GM12878 (cell line): ENCODE measurements around the gene PUSL1.

Source experiments
- CREM ChIP-seq: IDR thresholded peaks from 2 replicates; pipeline ENCODE4 v1.6.1; 2014; ENCODE audit warnings: antibody characterized with exemption, low read depth
- EZH2 ChIP-seq: IDR thresholded peaks from 2 replicates; pipeline ENCODE4 v1.6.1; 2012; ENCODE audit warnings: low read depth, mild to moderate bottlenecking, control low read depth, inconsistent platforms, low read length, borderline replicate concordance; ENCODE audit not compliant: control insufficient read depth
- HDAC2 ChIP-seq: fragments of 200-600 bp; sonication (generic); IDR thresholded peaks from 2 replicates; pipeline ENCODE4 v1.6.1; 2017
- NR2C1 ChIP-seq: fragments of 450-650 bp; IDR thresholded peaks from 2 replicates; pipeline ENCODE4 v1.6.1; 2017; ENCODE audit warnings: antibody characterized with exemption, mild to moderate bottlenecking, moderate library complexity
- POLR2A ChIP-seq: IDR thresholded peaks from 2 replicates; pipeline ENCODE4 v1.6.1; 2011; ENCODE audit warnings: low read depth, mild to moderate bottlenecking, low read length
- POU2F2 ChIP-seq: IDR thresholded peaks from 3 replicates; pipeline ENCODE4 v1.6.1; 2011; ENCODE audit warnings: low read depth, mild to moderate bottlenecking, low read length, borderline replicate concordance
- SUZ12 ChIP-seq: fragments of 200-600 bp; sonication (generic); IDR thresholded peaks from one replicate; pipeline ENCODE4 v1.6.1; 2018; ENCODE audit warnings: antibody characterized with exemption, mild to moderate bottlenecking; ENCODE audit not compliant: unreplicated experiment
- TF ChIP-seq, protein P1 (sequence below), 3 experiments: IDR thresholded peaks in 2 of 3; conservative IDR thresholded peaks in 1 of 3; 2 replicates each; pipeline ENCODE4 v1.5.1; 2011; ENCODE audit warnings: low read depth in 3 of 3, low read length in 3 of 3, mild to moderate bottlenecking in 3 of 3, control low read depth in 2 of 3, moderate library complexity in 2 of 3, inconsistent platforms in 1 of 3, mixed read lengths in 1 of 3; ENCODE audit not compliant: control insufficient read depth in 2 of 3, insufficient read depth in 1 of 3; ENCODE audit errors: extremely low read depth in 1 of 3
- TF ChIP-seq, protein P2 (sequence below): IDR thresholded peaks from 2 replicates; pipeline ENCODE4 v1.6.1; 2012; ENCODE audit warnings: low read depth, low read length, improper control_type of control experiment
- TF ChIP-seq, protein P3 (sequence below): fragments of 450-650 bp; IDR thresholded peaks from 2 replicates; pipeline ENCODE4 v1.6.1; 2017; ENCODE audit warnings: mild to moderate bottlenecking, moderate library complexity
- TF ChIP-seq, protein P4 (sequence below): fragments of 150-350 bp; IDR thresholded peaks from 2 replicates; pipeline ENCODE4 v1.6.1; 2016; ENCODE audit warnings: low read depth, low read length

DNA sequence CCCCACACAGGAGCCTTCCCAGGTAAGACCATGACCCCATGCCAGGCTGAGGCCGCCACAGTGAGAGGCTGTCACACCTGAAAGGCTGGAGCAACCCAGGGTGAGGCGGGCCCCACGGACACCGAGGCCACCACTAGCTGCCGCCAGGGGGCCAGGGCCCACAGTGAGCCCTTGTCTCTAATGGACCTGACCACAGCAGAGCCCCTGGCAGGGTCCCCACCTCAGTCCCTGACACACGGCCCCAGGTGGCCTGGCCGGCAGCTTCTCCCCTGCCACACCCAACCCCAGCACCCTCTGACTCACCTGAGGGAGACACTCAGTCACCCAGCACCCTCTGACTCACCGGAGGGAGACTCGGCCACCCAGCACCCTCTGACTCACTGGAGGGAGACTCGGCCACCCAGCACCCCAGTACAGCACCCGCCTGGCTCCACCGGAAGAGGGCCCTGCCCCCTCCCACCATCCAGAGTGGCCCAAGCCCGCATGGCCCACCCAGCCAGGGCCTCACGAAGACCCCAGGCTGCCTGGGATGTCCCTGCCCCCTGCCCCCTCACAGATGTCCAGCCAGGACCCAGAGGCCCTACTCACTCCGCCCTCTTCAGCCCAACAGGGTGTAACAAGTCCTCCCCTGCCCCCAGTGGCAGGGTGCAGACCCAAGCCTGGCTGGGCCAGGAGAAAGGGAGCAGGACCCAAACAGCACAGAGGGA is 36.4 kb downstream of the PUSL1 start:
- TF ChIP-seq EZH2 (no peak), NR2C1 (no peak), POLR2A (no peak), CREM (no peak), SUZ12 (no peak), HDAC2 (no peak), POU2F2 (no peak)
- TF ChIP-seq, protein P1, sequence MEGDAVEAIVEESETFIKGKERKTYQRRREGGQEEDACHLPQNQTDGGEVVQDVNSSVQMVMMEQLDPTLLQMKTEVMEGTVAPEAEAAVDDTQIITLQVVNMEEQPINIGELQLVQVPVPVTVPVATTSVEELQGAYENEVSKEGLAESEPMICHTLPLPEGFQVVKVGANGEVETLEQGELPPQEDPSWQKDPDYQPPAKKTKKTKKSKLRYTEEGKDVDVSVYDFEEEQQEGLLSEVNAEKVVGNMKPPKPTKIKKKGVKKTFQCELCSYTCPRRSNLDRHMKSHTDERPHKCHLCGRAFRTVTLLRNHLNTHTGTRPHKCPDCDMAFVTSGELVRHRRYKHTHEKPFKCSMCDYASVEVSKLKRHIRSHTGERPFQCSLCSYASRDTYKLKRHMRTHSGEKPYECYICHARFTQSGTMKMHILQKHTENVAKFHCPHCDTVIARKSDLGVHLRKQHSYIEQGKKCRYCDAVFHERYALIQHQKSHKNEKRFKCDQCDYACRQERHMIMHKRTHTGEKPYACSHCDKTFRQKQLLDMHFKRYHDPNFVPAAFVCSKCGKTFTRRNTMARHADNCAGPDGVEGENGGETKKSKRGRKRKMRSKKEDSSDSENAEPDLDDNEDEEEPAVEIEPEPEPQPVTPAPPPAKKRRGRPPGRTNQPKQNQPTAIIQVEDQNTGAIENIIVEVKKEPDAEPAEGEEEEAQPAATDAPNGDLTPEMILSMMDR (IDR thresholded peaks at IDR 0.05 in 2 of 3, conservative IDR thresholded peaks at IDR 0.05 in 1 of 3; ENCODE audit: control insufficient read depth in 2 of 3, extremely low read depth in 1 of 3, insufficient read depth in 1 of 3, low read depth in 3 of 3, low read length in 3 of 3), result peak; percentile 35 to 59 (median 41); a peak in 4 of 6 replicates
- TF ChIP-seq, protein P2, sequence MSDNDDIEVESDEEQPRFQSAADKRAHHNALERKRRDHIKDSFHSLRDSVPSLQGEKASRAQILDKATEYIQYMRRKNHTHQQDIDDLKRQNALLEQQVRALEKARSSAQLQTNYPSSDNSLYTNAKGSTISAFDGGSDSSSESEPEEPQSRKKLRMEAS, result no peak
- TF ChIP-seq, protein P3, sequence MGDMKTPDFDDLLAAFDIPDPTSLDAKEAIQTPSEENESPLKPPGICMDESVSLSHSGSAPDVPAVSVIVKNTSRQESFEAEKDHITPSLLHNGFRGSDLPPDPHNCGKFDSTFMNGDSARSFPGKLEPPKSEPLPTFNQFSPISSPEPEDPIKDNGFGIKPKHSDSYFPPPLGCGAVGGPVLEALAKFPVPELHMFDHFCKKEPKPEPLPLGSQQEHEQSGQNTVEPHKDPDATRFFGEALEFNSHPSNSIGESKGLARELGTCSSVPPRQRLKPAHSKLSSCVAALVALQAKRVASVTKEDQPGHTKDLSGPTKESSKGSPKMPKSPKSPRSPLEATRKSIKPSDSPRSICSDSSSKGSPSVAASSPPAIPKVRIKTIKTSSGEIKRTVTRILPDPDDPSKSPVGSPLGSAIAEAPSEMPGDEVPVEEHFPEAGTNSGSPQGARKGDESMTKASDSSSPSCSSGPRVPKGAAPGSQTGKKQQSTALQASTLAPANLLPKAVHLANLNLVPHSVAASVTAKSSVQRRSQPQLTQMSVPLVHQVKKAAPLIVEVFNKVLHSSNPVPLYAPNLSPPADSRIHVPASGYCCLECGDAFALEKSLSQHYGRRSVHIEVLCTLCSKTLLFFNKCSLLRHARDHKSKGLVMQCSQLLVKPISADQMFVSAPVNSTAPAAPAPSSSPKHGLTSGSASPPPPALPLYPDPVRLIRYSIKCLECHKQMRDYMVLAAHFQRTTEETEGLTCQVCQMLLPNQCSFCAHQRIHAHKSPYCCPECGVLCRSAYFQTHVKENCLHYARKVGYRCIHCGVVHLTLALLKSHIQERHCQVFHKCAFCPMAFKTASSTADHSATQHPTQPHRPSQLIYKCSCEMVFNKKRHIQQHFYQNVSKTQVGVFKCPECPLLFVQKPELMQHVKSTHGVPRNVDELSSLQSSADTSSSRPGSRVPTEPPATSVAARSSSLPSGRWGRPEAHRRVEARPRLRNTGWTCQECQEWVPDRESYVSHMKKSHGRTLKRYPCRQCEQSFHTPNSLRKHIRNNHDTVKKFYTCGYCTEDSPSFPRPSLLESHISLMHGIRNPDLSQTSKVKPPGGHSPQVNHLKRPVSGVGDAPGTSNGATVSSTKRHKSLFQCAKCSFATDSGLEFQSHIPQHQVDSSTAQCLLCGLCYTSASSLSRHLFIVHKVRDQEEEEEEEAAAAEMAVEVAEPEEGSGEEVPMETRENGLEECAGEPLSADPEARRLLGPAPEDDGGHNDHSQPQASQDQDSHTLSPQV, result no peak
- TF ChIP-seq, protein P4, sequence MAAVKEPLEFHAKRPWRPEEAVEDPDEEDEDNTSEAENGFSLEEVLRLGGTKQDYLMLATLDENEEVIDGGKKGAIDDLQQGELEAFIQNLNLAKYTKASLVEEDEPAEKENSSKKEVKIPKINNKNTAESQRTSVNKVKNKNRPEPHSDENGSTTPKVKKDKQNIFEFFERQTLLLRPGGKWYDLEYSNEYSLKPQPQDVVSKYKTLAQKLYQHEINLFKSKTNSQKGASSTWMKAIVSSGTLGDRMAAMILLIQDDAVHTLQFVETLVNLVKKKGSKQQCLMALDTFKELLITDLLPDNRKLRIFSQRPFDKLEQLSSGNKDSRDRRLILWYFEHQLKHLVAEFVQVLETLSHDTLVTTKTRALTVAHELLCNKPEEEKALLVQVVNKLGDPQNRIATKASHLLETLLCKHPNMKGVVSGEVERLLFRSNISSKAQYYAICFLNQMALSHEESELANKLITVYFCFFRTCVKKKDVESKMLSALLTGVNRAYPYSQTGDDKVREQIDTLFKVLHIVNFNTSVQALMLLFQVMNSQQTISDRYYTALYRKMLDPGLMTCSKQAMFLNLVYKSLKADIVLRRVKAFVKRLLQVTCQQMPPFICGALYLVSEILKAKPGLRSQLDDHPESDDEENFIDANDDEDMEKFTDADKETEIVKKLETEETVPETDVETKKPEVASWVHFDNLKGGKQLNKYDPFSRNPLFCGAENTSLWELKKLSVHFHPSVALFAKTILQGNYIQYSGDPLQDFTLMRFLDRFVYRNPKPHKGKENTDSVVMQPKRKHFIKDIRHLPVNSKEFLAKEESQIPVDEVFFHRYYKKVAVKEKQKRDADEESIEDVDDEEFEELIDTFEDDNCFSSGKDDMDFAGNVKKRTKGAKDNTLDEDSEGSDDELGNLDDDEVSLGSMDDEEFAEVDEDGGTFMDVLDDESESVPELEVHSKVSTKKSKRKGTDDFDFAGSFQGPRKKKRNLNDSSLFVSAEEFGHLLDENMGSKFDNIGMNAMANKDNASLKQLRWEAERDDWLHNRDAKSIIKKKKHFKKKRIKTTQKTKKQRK, result no peak
